ENCODE results near the gene ZNF99. TPM values are rescaled to one million over a fixed set of nuclear protein-coding genes. Genes with fewer than 3 reads are reported as not detected.
"Not testable (repeated sequence)": the region's sequence is repeated elsewhere in the genome, so short reads cannot be mapped to it uniquely, and the experiment has no call there.

Gene ZNF99
- not detected for polyA plus RNA-seq (2012; ENCODE audit: low read depth, missing spikeins)

DNA sequence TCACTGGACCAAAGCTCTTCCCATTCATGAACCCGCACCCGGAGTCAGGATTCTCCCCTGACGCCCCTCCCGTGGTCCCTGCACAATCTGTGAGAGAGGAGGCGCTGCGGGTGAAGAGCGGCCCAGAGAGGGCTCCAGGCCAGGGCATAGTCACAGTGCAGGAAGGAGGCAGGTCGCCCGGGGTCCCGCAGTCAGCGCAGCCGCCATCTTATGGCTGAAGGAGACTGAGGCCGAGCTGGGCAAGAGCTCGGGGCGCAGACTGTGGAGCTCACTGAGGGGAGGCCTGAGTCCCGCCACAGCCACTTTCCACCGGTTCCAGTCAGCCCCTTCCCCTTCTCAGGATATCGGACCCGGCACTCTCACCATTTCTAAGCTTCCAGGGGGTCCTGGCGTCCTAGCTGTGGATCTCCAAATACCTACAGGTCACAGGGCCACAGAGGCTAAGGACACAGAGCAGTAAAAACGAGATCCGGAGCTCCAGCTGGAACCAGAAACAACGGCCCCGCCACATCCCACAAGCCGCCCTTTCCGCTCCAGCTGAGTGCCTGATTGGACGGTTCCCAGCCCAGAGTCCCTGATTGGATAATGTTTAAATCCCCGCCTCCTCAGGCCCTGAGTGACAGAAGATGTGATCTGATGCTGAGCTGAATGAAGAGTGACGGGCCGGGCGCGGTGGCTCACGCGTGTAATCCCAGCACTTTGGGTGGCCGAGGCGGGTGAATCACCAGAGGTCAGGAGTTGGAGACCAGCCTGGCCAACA, at the start of gene ZNF99:
Gene ZNF99, minus strand, starts transcription at position 501 of the 760 bp plus-strand sequence. Its CDS starts 135 bp downstream, at position 366.
- no peak for TF ChIP-seq SPI1 (IDR thresholded peaks at IDR 0.05; ENCODE audit: low read depth, low read length)
- no peak for TF ChIP-seq POLR2AphosphoS5 (IDR thresholded peaks at IDR 0.05; ENCODE audit: low read depth, low read length)
- FAIRE-seq (no peak), DNase-seq (ENCODE audit: insufficient read length, low spot score) (no peak)

DNA sequence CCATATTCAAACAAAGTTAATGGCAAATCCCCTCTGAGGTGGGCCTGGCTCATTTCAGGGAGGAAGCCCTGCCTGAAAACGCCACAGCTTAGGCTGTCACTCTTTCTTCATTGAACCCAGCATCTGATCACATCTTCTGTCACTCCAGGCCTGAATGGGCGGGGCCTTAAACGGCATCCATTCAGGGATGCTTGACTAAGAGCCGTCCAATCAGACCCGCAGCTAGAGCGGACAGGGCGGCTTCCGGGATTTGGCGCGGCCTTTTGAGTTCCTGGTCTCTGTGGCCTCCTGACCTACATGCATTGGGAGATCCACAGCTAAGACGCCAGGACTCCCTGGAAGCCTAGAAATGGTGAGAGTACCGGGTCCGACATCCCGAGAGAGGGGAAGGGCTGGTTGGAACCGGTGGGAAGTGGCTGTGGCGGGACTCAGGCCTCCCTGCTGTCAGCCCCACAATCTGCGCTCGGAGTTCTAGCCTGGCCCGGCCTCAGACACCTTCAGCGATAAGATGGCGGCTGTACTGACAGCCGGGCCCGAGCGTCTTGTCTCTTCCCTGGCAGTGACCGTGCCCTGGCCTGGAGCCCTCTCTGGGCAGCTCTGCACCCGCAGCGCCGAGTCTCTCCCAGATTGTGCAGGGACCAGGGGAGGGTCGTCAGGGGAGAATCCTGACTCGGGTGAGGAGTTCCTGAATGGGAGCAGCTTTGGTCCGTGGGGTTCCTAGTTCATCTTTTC, 48.2 kb upstream of the ZNF99 start, which contains the start of gene ZNF723:
Gene ZNF723, plus strand, starts transcription at position 261 of the 732 bp plus-strand sequence. Its CDS starts 89 bp downstream, at position 350.
- DNase-seq (ENCODE audit: insufficient read length, low spot score) (no peak), FAIRE-seq (no peak)
- TF ChIP-seq POLR2AphosphoS5 (IDR thresholded peaks at IDR 0.05; ENCODE audit: low read depth, low read length): no peak
- no peak for TF ChIP-seq TAF1 (IDR thresholded peaks at IDR 0.05; ENCODE audit: low read depth, low read length)
- no peak for TF ChIP-seq POU2F2 (IDR thresholded peaks at IDR 0.05; ENCODE audit: low read depth, low read length)
- TF ChIP-seq SPI1 (IDR thresholded peaks at IDR 0.05; ENCODE audit: low read depth, low read length): no peak
- no peak for TF ChIP-seq PAX5 (IDR thresholded peaks at IDR 0.05; ENCODE audit: insufficient read depth, low read length, severe bottlenecking)
- TF ChIP-seq POLR2A (IDR thresholded peaks at IDR 0.05; ENCODE audit: low read depth, low read length): no peak

DNA sequence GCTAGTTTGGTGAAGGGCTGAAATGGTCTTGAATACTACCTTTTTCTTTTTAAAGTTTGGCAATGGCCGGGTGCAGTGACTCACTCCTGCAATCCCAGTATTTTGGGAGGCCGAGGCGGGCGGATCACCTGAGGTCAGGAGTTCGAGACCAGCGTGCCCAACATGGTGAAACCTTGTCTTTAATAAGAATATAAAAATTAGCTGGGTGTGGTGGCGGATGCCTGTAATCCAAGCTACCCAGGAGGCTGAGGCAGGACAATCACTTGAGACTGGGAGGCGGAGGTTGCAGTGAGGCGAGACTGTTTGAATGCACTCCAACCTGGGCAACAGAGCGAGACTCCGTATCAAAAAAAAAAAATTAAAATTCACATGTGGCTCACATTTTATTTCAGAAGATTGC, 47.3 kb upstream of the ZNF99 start:
- no peak for DNase-seq (ENCODE audit: insufficient read length, low spot score)
- no peak for FAIRE-seq
- TF ChIP-seq PAX5 (IDR thresholded peaks at IDR 0.05; ENCODE audit: insufficient read depth, low read length, severe bottlenecking) (no peak), POU2F2 (IDR thresholded peaks at IDR 0.05; ENCODE audit: low read depth, low read length) (no peak), POLR2AphosphoS5 (IDR thresholded peaks at IDR 0.05; ENCODE audit: low read depth, low read length) (no peak), SPI1 (IDR thresholded peaks at IDR 0.05; ENCODE audit: low read depth, low read length) (no peak), TAF1 (IDR thresholded peaks at IDR 0.05; ENCODE audit: low read depth, low read length) (no peak), POLR2A (IDR thresholded peaks at IDR 0.05; ENCODE audit: low read depth, low read length) (no peak)

DNA sequence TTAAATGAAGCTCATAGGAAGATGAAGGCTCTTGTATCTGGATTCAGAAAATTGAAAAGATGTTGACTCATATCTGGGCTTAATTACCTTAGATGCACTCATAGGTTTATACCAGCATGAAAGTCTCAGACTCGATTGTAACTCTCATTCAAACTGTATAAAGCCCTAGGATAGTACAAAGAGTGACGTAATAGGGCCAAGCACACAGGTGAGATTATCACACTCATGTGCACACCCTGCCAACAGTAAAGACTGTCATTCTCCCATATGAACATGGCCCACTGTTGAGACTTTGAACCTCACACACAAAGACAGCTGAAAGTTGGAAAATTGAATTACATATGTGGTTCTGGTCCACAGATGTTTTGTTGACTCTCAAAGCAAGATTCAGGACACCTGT, 30.2 kb upstream of the ZNF99 start:
- DNase-seq (ENCODE audit: insufficient read length, low spot score) (no peak), FAIRE-seq (no peak)
- TF ChIP-seq POU2F2 (IDR thresholded peaks at IDR 0.05; ENCODE audit: low read depth, low read length): no peak
- TF ChIP-seq TAF1 (IDR thresholded peaks at IDR 0.05; ENCODE audit: low read depth, low read length): no peak
- TF ChIP-seq PAX5 (IDR thresholded peaks at IDR 0.05; ENCODE audit: insufficient read depth, low read length, severe bottlenecking): no peak
- TF ChIP-seq SPI1 (IDR thresholded peaks at IDR 0.05; ENCODE audit: low read depth, low read length): no peak
- no peak for TF ChIP-seq POLR2AphosphoS5 (IDR thresholded peaks at IDR 0.05; ENCODE audit: low read depth, low read length)

DNA sequence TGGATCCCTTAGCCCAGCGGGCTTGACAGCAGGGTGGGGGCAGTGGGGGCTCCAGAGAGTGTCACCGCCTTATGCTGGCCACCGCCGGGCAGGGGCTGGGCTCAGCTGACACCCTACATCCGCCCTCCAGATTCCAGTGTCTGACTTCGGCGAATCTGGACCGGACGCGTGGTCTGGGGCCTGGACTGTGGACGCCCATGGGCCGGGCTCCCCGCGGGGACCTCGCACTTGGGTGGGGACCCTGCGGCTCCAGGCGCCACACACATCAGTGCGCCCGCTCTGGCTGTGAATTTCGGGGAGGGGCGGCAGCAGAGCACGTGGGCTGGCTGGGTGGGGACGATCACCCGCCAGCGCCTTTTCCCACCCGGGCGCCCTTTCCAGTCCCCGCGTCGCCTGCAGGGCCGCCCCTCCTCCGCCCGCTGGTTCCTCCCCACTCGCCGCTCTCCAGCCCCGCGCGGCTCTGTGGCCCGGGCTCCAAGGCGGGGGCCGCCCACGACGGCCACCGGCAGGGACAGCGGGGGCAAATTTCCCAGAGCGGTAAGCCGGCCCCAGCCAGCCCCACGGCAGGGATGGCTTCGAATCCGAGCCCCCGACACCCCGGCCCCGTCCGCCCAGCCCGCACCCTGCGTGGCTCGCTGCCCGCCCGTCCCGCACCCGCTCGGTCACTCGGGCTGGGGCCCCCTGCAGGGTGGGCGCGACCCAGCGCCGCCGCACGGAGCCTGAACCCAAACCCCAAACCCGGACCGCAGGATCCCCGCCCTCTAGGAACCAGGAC, 23.3 kb upstream of the ZNF99 start:
- FAIRE-seq: no peak
- TF ChIP-seq TAF1 (IDR thresholded peaks at IDR 0.05; ENCODE audit: low read depth, low read length) (no peak), POLR2AphosphoS5 (IDR thresholded peaks at IDR 0.05; ENCODE audit: low read depth, low read length) (no peak), PAX5 (IDR thresholded peaks at IDR 0.05; ENCODE audit: insufficient read depth, low read length, severe bottlenecking) (no peak), POU2F2 (IDR thresholded peaks at IDR 0.05; ENCODE audit: low read depth, low read length) (no peak)
- no peak for DNase-seq (ENCODE audit: insufficient read length, low spot score)

DNA sequence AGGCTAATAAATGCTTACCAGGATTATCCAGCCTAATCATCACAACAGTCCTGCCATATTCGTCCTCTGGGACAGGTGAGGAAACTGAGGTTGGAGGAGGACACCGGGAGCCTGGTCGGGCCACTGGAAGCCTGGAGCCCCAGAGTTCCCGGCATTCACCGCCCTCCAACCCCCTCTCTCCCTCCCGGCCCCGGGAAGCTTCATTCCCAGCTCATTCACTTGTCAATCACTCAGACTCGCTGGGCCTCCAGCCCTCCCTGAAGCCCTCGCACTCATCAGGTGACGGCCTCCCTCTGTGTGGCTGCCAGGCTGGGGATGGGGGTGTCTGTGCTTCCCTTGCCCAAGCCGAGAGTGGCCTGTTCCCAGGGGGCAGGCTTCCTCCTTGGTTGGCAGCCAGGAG, 22.5 kb upstream of the ZNF99 start:
- TF ChIP-seq POU2F2 (IDR thresholded peaks at IDR 0.05; ENCODE audit: low read depth, low read length): no peak
- TF ChIP-seq POLR2AphosphoS5 (IDR thresholded peaks at IDR 0.05; ENCODE audit: low read depth, low read length): no peak
- TF ChIP-seq PAX5 (IDR thresholded peaks at IDR 0.05; ENCODE audit: insufficient read depth, low read length, severe bottlenecking): no peak
- TF ChIP-seq POLR2A (IDR thresholded peaks at IDR 0.05; ENCODE audit: low read depth, low read length): no peak
- TF ChIP-seq SPI1 (IDR thresholded peaks at IDR 0.05; ENCODE audit: low read depth, low read length): no peak
- TF ChIP-seq TAF1 (IDR thresholded peaks at IDR 0.05; ENCODE audit: low read depth, low read length): no peak
- DNase-seq (ENCODE audit: insufficient read length, low spot score) (no peak), FAIRE-seq (no peak)

DNA sequence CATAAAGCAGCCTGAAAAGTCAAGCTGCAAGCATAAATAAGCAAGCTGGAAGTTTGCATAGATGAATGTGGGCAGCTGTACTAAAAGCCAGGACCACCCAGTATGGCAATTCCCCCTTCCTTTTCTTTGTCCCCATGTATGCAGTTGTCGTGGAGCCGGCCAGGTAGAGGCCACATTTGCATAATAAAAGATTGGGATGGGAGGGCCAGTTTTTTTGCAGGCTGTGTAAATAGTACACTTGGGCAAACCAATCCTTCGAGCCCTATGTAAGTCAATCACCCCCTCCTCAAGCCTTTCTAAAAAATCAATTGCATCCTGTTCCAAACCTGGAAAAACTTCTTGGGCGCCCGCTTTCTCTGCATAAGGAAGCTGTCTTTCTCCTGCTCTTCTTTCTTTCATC, 13.1 kb upstream of the ZNF99 start:
- TF ChIP-seq POLR2A (IDR thresholded peaks at IDR 0.05; ENCODE audit: low read depth, low read length) (no peak), SPI1 (IDR thresholded peaks at IDR 0.05; ENCODE audit: low read depth, low read length) (no peak), TAF1 (IDR thresholded peaks at IDR 0.05; ENCODE audit: low read depth, low read length) (no peak), POU2F2 (IDR thresholded peaks at IDR 0.05; ENCODE audit: low read depth, low read length) (no peak), POLR2AphosphoS5 (IDR thresholded peaks at IDR 0.05; ENCODE audit: low read depth, low read length) (no peak), PAX5 (IDR thresholded peaks at IDR 0.05; ENCODE audit: insufficient read depth, low read length, severe bottlenecking) (no peak)
- DNase-seq (ENCODE audit: insufficient read length, low spot score): no peak
- FAIRE-seq: no peak

DNA sequence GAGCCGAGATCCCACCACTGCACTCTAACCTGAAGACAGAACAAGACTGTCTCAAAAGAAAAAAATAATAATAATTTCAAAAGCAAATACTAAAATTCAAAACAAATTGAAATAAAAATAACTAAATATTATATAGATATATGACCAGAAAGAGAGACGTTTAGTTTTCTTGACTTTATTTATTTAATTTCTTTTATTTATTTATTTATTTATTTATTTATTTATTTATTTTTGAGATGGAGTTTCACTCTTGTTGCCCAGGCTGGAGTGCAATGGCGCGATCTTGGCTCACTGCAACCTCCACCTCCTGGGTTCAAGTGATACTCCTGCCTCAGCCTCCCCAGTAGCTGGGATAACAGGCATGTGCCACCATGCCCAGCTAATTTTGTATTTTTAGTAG, 8.9 kb upstream of the ZNF99 start:
- not testable (repeated sequence) for FAIRE-seq; DNase-seq (ENCODE audit: insufficient read length, low spot score)

DNA sequence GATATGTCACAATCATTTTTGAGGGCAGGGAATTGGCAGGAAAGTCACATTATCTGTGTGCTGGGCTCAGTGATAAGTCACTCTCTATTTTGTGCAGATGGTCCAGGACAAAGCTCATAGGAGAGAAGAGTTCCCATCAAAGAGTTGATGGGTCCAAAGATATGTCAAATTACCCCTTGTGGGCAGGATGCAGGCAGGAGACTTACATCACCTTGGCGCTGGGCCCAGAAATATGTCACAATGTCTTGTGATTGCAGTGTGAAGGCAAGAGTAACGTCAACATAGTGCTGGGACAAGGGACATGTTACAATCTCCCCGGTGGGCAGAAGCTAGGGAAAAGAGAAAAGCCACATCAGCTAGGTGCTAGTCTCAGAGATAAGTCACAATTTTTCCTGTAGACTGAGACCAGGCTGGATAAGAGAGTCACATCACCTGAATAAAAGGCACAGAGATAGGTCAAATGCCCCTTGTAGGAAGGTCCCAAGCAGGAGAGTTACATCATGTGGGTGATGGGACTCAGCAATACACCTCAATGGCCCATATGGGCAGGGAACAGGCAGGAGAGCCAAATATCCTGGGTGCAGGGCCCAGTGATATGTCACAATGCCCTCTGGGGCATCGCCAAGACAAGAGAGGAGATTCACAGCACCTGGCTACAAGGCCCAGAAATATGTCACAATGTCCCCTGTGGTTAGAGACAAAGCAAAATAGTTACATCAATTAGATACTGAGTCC, 47.9 kb downstream of the ZNF99 start:
- TF ChIP-seq PAX5 (IDR thresholded peaks at IDR 0.05; ENCODE audit: insufficient read depth, low read length, severe bottlenecking) (no peak), TAF1 (IDR thresholded peaks at IDR 0.05; ENCODE audit: low read depth, low read length) (no peak), POU2F2 (IDR thresholded peaks at IDR 0.05; ENCODE audit: low read depth, low read length) (no peak), SPI1 (IDR thresholded peaks at IDR 0.05; ENCODE audit: low read depth, low read length) (no peak), POLR2A (IDR thresholded peaks at IDR 0.05; ENCODE audit: low read depth, low read length) (no peak), POLR2AphosphoS5 (IDR thresholded peaks at IDR 0.05; ENCODE audit: low read depth, low read length) (no peak)
- DNase-seq (ENCODE audit: insufficient read length, low spot score) (no peak), FAIRE-seq (no peak)

All from GM12891 (cell line).